SK-N-SH (cell line): ENCODE results near the gene SORCS3. TPM values are rescaled to one million over a fixed set of nuclear protein-coding genes. Genes with fewer than 3 reads are reported as not detected.

Source experiments
- CTCF ChIA-PET: fragments of 300-600, 350-600 bp; formaldehyde crosslinking; extraction: SDS; loops from one replicate; lab custom pipeline; 2021; lab: Yijun Ruan, JAX
- POLR2A ChIA-PET: fragments of 350-600 bp; sonication (Branson Sonifier 250); formaldehyde crosslinking; extraction: SDS; loops from one replicate; lab custom pipeline; 2020; ENCODE audit warnings: antibody characterized with exemption, inconsistent platforms; lab: Yijun Ruan, JAX
- DNase-seq: peaks from one replicate; pipeline ENCODE4 v3.0.0; 2012
- H2AFZ ChIP-seq: fragments of 200-600 bp; sonication (generic); 2 replicates; pipeline ENCODE4 v1.8.1; 2016; ENCODE audit warnings: antibody characterized with exemption, mild to moderate bottlenecking, low read depth
- H3F3A ChIP-seq: fragments of 200-600 bp; sonication (generic); replicated peaks from 2 replicates; pipeline ENCODE3; 2016; ENCODE audit warnings: antibody characterized with exemption, mild to moderate bottlenecking; ENCODE audit not compliant: insufficient read depth
- H3K27ac ChIP-seq, 2 experiments: fragments of 200-500 bp in 1 of 2; fragments of 200-600 bp in 1 of 2; sonication (Bioruptor generic) in 1 of 2; sonication (generic), shearing (Covaris generic) in 1 of 2; 2 replicates each; pipeline versions ENCODE4 v1.5.1 to v1.6.1; 2014 to 2016; ENCODE audit warnings: low read depth in 2 of 2, inconsistent platforms in 1 of 2, low read length in 1 of 2, mild to moderate bottlenecking in 1 of 2, mixed read lengths in 1 of 2
- H3K27me3 ChIP-seq: fragments of 200-600 bp; sonication (generic), shearing (Covaris generic); 2 replicates; pipeline ENCODE4 v1.6.1; 2016; ENCODE audit warnings: mixed run types; ENCODE audit not compliant: insufficient read depth
- H3K36me3 ChIP-seq, 2 experiments: fragments of 200-500 bp in 1 of 2; fragments of 200-600 bp in 1 of 2; sonication (Bioruptor generic) in 1 of 2; sonication (generic) in 1 of 2; replicated peaks in 1 of 2; 2 replicates each; pipeline versions ENCODE3 to v1.5.1; 2014 to 2016; ENCODE audit warnings: low read length in 1 of 2, mild to moderate bottlenecking in 1 of 2; ENCODE audit not compliant: insufficient read depth in 2 of 2, control insufficient read depth in 1 of 2
- H3K4me1 ChIP-seq, 2 experiments: fragments of 200-500 bp in 1 of 2; fragments of 200-600 bp in 1 of 2; sonication (Bioruptor generic) in 1 of 2; sonication (generic), shearing (Covaris generic) in 1 of 2; 2 replicates each; pipeline versions ENCODE4 v1.5.1 to v1.6.1; 2014 to 2016; ENCODE audit warnings: low read depth in 1 of 2, low read length in 1 of 2, mixed run types in 1 of 2; ENCODE audit not compliant: insufficient read depth in 2 of 2, control insufficient read depth in 1 of 2
- H3K4me2 ChIP-seq: fragments of 200-600 bp; sonication (generic), shearing (Covaris generic); 2 replicates; pipeline ENCODE4 v1.6.1; 2017; ENCODE audit warnings: mixed run types
- H3K4me3 ChIP-seq, 2 experiments: fragments of 200-500 bp in 1 of 2; fragments of 200-600 bp in 1 of 2; sonication (Bioruptor generic) in 1 of 2; sonication (generic), shearing (Covaris generic) in 1 of 2; 2 replicates each; pipeline versions ENCODE4 v1.5.1 to v1.8.1; 2014 to 2016; ENCODE audit warnings: low read depth in 2 of 2, inconsistent platforms in 1 of 2, low read length in 1 of 2, mild to moderate bottlenecking in 1 of 2, mixed read lengths in 1 of 2, moderate library complexity in 1 of 2
- H3K79me2 ChIP-seq: fragments of 200-600 bp; sonication (generic); 2 replicates; pipeline ENCODE4 v1.8.1; 2017; ENCODE audit warnings: mild to moderate bottlenecking; ENCODE audit not compliant: insufficient read depth
- H3K9ac ChIP-seq: fragments of 200-600 bp; sonication (generic); 2 replicates; pipeline ENCODE4 v1.6.1; 2017; ENCODE audit warnings: mixed run types
- H3K9me2 ChIP-seq: fragments of 200-600 bp; sonication (generic); 2 replicates; pipeline ENCODE4 v1.6.1; 2017; ENCODE audit warnings: mixed run types
- H3K9me3 ChIP-seq: fragments of 200-600 bp; sonication (generic); 2 replicates; pipeline ENCODE4 v1.6.1; 2017; ENCODE audit warnings: mixed run types, mild to moderate bottlenecking, moderate library complexity
- H4K20me1 ChIP-seq: fragments of 200-600 bp; sonication (generic); 2 replicates; pipeline ENCODE4 v1.6.1; 2017; ENCODE audit warnings: mild to moderate bottlenecking, mixed run types; ENCODE audit not compliant: insufficient read depth
- CHD2 ChIP-seq: fragments of 150-350 bp; IDR thresholded peaks from 2 replicates; pipeline ENCODE4 v1.6.1; 2018; ENCODE audit warnings: low read length; ENCODE audit not compliant: partially characterized antibody
- ELF1 ChIP-seq: IDR thresholded peaks from 2 replicates; pipeline ENCODE4 v1.4.0; 2012
- EP300 ChIP-seq, 2 experiments: IDR thresholded peaks; 2 replicates each; pipeline versions ENCODE4 v1.4.0 to v1.6.1; 2012; ENCODE audit warnings: borderline replicate concordance in 1 of 2, low read depth in 1 of 2, low read length in 1 of 2
- FOSL2 ChIP-seq: IDR thresholded peaks from 2 replicates; pipeline ENCODE4 v1.4.0; 2012; ENCODE audit warnings: low read depth, mild to moderate bottlenecking, moderate library complexity, borderline replicate concordance
- FOXJ3 ChIP-seq: sonication (generic); formaldehyde crosslinking; IDR thresholded peaks from 2 replicates; pipeline ENCODE4 v1.5.1; 2020; ENCODE audit warnings: mild to moderate bottlenecking, missing genetic modification reagents
- GABPA ChIP-seq: IDR thresholded peaks from 2 replicates; pipeline ENCODE4 v1.4.0; 2012; ENCODE audit warnings: low read depth, mild to moderate bottlenecking
- GATA2 ChIP-seq: sonication (generic); formaldehyde crosslinking; IDR thresholded peaks from 2 replicates; pipeline ENCODE4 v1.5.0; 2020; ENCODE audit warnings: mild to moderate bottlenecking, missing genetic modification reagents
- JUND ChIP-seq: IDR thresholded peaks from 2 replicates; pipeline ENCODE4 v1.4.0; 2012
- RCOR1 ChIP-seq: fragments of 150-350 bp; IDR thresholded peaks from 2 replicates; pipeline ENCODE4 v1.6.1; 2017; ENCODE audit warnings: antibody characterized with exemption, low read length
- RFX5 ChIP-seq: IDR thresholded peaks from 2 replicates; pipeline ENCODE4 v1.6.1; 2012; ENCODE audit warnings: mild to moderate bottlenecking, improper control_type of control experiment, low read length
- SIN3A ChIP-seq: IDR thresholded peaks from 2 replicates; pipeline ENCODE4 v1.6.1; 2012; ENCODE audit warnings: low read depth, mild to moderate bottlenecking, low read length, moderate library complexity, borderline replicate concordance
- TAF1 ChIP-seq: IDR thresholded peaks from 2 replicates; pipeline ENCODE4 v1.6.1; 2012; ENCODE audit warnings: low read depth, mild to moderate bottlenecking, low read length, moderate library complexity, borderline replicate concordance
- TEAD4 ChIP-seq: IDR thresholded peaks from 2 replicates; pipeline ENCODE4 v1.4.0; 2012; ENCODE audit warnings: mild to moderate bottlenecking, borderline replicate concordance; ENCODE audit not compliant: insufficient read depth
- WGBS: methylation state at CpG from one replicate; pipeline ENCODE4 v1.1.6; 2017; ENCODE audit warnings: low lambda C conversion rate; 5-methylcytosine and 5-hydroxymethylcytosine counted together
- polyA plus RNA-seq, 3 experiments: library from polyadenylated mRNA; depleted of rRNA; stranded (reverse); fragments of >200 nt; gene quantifications; 2 replicates each; pipeline ENCODE4 v1.2.3, GENCODE V29; 2012
- TF ChIP-seq, protein P1 (sequence below): IDR thresholded peaks from 2 replicates; pipeline ENCODE4 v1.4.0; 2012; ENCODE audit warnings: low read depth

SORCS3 gene
- polyA plus RNA-seq, 1 of the 3 experiments (the other 2 are of a cell fraction) = not detected

DNA sequence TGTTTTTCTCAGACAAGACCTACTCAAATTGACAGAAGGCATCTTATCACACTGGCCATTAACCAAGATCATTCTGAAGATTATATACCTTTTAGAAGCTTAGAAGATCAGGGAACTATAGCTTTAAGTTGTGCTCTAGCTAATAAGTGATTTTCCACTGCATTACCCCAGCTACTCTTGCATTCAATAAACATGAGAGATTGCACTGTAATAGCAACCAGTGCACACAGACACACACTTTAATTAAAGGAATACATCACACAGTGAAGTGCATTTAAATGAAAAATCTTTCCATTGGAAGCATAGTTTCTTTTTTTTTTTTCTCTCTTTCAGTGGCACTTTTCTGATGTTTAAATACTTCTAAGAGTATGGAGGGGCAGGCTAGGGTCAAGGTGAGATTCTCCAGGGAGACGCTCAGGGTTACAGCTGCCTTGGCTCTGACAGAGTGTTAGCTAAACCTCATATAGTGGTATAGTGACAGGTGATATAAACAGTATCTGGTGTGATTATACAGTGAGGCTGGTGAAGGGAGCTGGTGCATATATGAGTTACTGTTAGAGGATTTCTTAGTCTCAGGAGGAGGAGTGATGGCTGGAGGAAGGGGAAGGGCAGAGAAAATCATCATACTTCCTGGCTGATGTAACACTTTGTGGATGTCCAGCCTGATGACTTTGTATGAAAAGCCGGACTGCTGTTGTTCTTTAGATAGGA, 369.5 kb downstream of the SORCS3 start:
- H3K9me2 ChIP-seq = no peaks in the 10 kb centered on the region
- no peaks in the 10 kb centered on the region for H3F3A ChIP-seq
- no peaks in the 10 kb centered on the region for H3K4me1 ChIP-seq
- WGBS = 29% methylated on average over 2 of the region's 2 CpGs
- no peaks in the 10 kb centered on the region for H4K20me1 ChIP-seq
- no peaks in the 10 kb centered on the region for H3K27me3 ChIP-seq
- TF ChIP-seq FOSL2 = no peak
- TF ChIP-seq, all 33 proteins: peak for 0
- no peak for DNase-seq
- Histone ChIP-seq H3K4me2 (no peak overlapping the region), H3K27ac (no peak overlapping the region), H3K4me3 (no peak overlapping the region), H3K9ac (no peak overlapping the region), H3K79me2 (no peaks in the 10 kb centered on the region), H3K9me3 (peaks cover 9% of the 10 kb centered on the region; the same call in 1 of the 2 replicates), H3K36me3 (no peaks in the 10 kb centered on the region), H2AFZ (no peak overlapping the region)
- CTCF ChIA-PET = no interaction called here
- POLR2A ChIA-PET = no interaction called here

DNA sequence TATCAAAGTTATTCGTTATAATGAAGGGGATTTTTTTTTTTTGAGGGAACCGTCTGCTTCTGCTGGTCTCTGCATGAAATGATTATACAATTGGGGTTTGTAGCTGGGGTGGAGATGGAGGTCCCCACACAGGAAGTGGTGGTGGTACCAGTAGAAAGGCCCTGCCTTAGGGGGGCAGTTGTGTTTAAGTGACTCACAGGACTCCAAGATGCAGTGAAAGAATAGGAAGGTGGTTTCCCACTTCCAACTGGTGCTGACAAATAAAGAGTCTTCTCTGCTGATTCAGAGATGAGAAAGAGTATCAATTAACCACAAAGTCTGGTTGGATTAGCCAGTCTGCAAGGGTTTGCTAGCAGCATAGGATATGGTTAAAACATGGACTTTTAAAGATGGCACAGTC, 376.0 kb downstream of the SORCS3 start:
- TF ChIP-seq GABPA (no peak), FOXJ3 (CRISPR knock-in tag) (no peak), RCOR1 (no peak), TAF1 (no peak), TEAD4 (no peak), CHD2 (no peak), SIN3A (no peak), RFX5 (no peak), EP300 (IDR thresholded peaks at IDR 0.05; ENCODE audit: borderline replicate concordance in 1 of 2, low read depth in 1 of 2, low read length in 1 of 2) (no peak), JUND (no peak), ELF1 (no peak), GATA2 (no peak)
- TF ChIP-seq, protein P1, sequence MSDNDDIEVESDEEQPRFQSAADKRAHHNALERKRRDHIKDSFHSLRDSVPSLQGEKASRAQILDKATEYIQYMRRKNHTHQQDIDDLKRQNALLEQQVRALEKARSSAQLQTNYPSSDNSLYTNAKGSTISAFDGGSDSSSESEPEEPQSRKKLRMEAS = no peak
- no peak for DNase-seq
- CTCF ChIA-PET = no interaction called here
- H3K9ac ChIP-seq = no peak overlapping the region
- H3F3A ChIP-seq = no peaks in the 10 kb centered on the region
- peaks cover 9% of the 10 kb centered on the region; the same call in 1 of the 2 replicates for H3K9me3 ChIP-seq
- no peaks in the 10 kb centered on the region for H3K9me2 ChIP-seq
- H3K27ac ChIP-seq = no peak overlapping the region
- no peaks in the 10 kb centered on the region for H3K27me3 ChIP-seq
- no peaks in the 10 kb centered on the region for H4K20me1 ChIP-seq
- 20% methylated on average over 2 of the region's 2 CpGs for WGBS
- H2AFZ ChIP-seq = no peak overlapping the region
- POLR2A ChIA-PET = no interaction called here
- no peak overlapping the region for H3K4me2 ChIP-seq
- no peaks in the 10 kb centered on the region for H3K4me1 ChIP-seq
- no peak overlapping the region for H3K4me3 ChIP-seq
- H3K79me2 ChIP-seq = no peaks in the 10 kb centered on the region
- H3K36me3 ChIP-seq = no peaks in the 10 kb centered on the region
